ENCODE results near the gene APBB1IP.

APBB1IP gene

DNA sequence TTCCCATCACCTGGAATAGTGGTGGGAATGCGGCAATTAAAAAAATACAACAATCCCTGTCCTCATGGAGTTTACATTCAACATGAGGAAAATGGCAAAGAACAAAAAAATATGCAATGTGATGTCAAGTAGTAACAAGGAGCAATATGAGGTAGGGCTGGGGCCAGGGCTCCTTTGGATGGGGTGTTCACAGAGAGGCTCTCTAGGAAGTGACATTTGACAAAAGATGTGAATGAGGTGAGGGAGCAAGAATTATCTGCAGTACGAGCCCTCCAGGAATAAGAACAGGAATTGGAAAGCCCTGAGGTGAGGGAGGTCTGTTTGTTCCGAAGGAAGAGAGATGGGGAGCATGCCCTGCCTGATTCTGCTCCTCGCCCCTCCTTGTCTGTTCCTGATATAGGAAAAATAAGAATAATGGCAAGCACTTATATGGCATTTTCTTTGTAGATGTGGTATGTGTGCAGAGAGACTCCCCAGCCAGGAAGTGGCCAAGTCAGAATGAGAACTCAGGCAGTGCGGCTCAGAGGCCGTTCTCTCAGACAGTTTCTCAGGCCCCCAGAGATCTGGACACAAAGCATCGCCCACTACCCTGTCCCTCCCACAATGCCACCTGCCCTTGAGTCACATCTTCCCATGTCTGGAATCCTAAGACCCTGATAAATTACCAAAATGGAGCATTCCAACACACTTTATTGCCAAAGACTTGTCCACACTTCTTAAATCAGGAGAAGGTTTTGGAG is 105.6 kb downstream of the APBB1IP start:
- no peak for TF ChIP-seq CTCF (IDR thresholded peaks at IDR 0.05; ENCODE audit: extremely low read depth, insufficient read depth, missing control alignments)
- DNase-seq (ENCODE audit: low spot score): peak; percentile 58
- in situ Hi-C loops (cut with MboI; ENCODE audit: low pct_unique_long_range_greater_than_20kb, low sequenced_read_pairs, unreplicated experiment): loop anchor here (25.0 kb wide), 1 partner anchor 206 kb away; no protein-coding TSS in a partner anchor

DNA sequence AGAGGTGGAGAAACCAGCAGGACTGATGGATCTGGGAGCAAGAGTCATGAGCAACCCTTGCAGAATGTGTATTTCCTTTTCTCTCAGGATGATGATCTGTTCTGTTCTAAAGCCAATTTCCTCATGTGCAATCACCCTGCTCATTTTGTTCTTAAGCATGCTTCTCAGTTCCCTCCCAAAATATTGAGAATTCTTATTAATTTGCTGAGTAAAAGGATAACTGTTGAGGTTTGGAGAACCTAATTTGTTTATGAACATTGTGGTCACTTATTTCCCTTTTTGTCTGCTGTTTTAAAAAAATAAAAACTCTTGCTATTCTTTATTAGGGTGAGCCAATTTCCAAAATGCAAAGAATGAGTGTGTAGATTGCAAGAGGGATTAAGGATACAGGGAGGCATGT is 106.8 kb downstream of the APBB1IP start:
- no peak for TF ChIP-seq CTCF (IDR thresholded peaks at IDR 0.05; ENCODE audit: extremely low read depth, insufficient read depth, missing control alignments)
- no peak for DNase-seq (ENCODE audit: low spot score)
- in situ Hi-C loops (cut with MboI; ENCODE audit: low pct_unique_long_range_greater_than_20kb, low sequenced_read_pairs, unreplicated experiment): loop anchor here (25.0 kb wide), 1 partner anchor 208 kb away; no protein-coding TSS in a partner anchor

- DNase-seq (ENCODE audit: low spot score): no peak
- in situ Hi-C loops (cut with MboI; ENCODE audit: low pct_unique_long_range_greater_than_20kb, low sequenced_read_pairs, unreplicated experiment): no loop called here
- TF ChIP-seq CTCF (IDR thresholded peaks at IDR 0.05; ENCODE audit: extremely low read depth, insufficient read depth, missing control alignments): peak; percentile 36
Observed at GRCh38 chr10:26550774-26551526, 112.8 kb downstream of the APBB1IP start.

GRCh38 chr10:26554246-26554645 is 116.1 kb downstream of the APBB1IP start:
- in situ Hi-C loops (cut with MboI; ENCODE audit: low pct_unique_long_range_greater_than_20kb, low sequenced_read_pairs, unreplicated experiment): no loop called here
- no peak for TF ChIP-seq CTCF (IDR thresholded peaks at IDR 0.05; ENCODE audit: extremely low read depth, insufficient read depth, missing control alignments)
- no peak for DNase-seq (ENCODE audit: low spot score)

DNA sequence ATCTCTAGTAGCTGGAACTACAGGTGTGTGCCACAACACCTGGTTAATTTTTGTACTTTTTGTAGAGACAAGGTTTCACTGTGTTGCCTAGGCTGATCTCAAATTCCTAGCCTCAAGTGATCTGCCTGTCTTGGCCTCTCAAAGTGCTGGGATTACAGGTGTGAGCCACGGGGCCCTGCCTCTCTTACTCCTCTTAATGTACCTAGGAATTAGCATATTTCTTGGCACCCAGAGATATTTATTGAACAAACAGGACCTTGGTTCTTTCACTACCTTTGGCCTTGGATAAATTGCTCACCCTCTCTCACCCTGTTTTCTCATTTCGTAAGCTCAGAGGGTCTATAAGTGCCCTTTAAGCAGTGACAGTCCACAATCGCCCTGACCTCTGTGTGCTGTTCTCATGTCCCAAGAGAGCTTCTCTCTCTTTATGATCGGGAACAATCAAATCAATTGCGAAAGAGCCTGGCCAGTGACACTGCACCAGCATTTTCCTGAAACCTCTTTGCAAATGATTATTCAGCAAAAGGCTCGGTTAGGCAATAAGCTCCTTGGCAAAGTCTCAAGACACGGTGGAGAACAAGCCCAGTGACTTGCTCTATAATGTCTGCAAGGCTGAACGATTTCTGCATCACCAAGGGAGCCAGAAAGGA is 117.7 kb downstream of the APBB1IP start:
- TF ChIP-seq CTCF (IDR thresholded peaks at IDR 0.05; ENCODE audit: extremely low read depth, insufficient read depth, missing control alignments): no peak
- in situ Hi-C loops (cut with MboI; ENCODE audit: low pct_unique_long_range_greater_than_20kb, low sequenced_read_pairs, unreplicated experiment): no loop called here
- no peak for DNase-seq (ENCODE audit: low spot score)

DNA sequence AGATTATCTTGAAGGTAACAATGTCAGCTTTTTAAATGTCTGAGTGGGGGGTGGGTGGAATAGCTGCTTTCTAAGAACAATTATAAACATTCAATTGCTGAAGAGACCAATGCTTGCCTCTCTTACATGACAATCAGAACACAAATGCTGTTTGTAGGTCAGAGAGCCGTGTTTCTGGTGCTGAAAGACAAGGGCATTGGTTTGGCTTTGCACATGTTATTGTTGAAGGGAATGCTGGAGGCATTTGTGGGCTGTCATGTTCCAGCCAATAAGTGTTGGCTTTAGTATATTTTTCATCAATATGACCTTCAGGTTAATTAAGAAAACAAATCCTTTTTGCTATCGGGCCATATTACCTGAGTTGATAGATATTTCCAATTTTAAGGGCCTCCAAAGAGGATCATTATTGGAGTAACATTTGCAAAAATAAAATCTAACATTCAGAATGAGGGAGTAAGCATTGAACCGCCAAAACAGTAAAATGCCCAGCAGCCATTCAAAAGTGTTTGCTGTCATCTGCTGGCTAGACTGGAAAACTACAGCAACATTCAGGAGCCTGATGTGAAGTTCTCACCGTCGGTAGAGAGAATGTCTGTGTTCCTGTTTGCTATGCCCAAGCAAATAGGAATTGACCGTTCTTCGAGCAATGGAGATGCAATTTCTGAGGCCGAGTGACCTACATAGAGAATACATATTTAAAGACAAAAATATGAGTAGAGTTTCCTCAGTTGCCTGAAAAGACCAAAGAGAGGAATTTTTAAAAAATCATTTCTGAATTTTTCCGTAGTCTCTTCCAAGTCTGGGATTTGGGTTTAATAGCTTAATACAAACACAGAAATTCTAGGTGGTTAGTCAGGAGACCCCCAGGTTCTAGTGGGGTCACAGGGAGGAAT is 118.9 kb downstream of the APBB1IP start:
- in situ Hi-C loops (cut with MboI; ENCODE audit: low pct_unique_long_range_greater_than_20kb, low sequenced_read_pairs, unreplicated experiment): no loop called here
- DNase-seq (ENCODE audit: low spot score): peak; percentile 67
- TF ChIP-seq CTCF (IDR thresholded peaks at IDR 0.05; ENCODE audit: extremely low read depth, insufficient read depth, missing control alignments): peak; percentile 79
